HL-60 (cell line): ENCODE data around the gene MAPK8IP2.

Experiments used
- DNase-seq, 2 experiments: peaks; one replicate each; pipeline ENCODE4 v3.0.0-alpha.2; 2010 to 2020; ENCODE audit warnings: low read depth in 1 of 2, low spot score in 1 of 2
- H3K27ac ChIP-seq: fragments of 250-450 bp; sonication (Bioruptor Pico); replicated peaks from 2 replicates; pipeline ENCODE4 v1.5.1; 2020; ENCODE audit warnings: mild to moderate bottlenecking, moderate library complexity
- H3K27me3 ChIP-seq: fragments of 250-450 bp; sonication (Bioruptor Pico); 2 replicates; pipeline ENCODE4 v1.5.1; 2021; ENCODE audit warnings: mild to moderate bottlenecking, moderate library complexity; ENCODE audit not compliant: insufficient read depth, poor library complexity, severe bottlenecking
- H3K4me3 ChIP-seq: replicated peaks from 2 replicates; pipeline ENCODE4 v1.5.1; 2011; ENCODE audit warnings: mild to moderate bottlenecking, control low read depth, low read length; ENCODE audit not compliant: insufficient read depth
- GABPA ChIP-seq: IDR thresholded peaks from 2 replicates; pipeline ENCODE4 v1.6.1; 2012; ENCODE audit warnings: low read depth
- POLR2AphosphoS5 ChIP-seq: IDR thresholded peaks from 2 replicates; pipeline ENCODE4 v1.6.1; 2012; ENCODE audit warnings: low read depth
- SPI1 ChIP-seq: IDR thresholded peaks from 2 replicates; pipeline ENCODE4 v1.6.1; 2012; ENCODE audit warnings: low read depth, mild to moderate bottlenecking, borderline replicate concordance
- TF ChIP-seq, protein P1 (sequence below): IDR thresholded peaks from one replicate; pipeline ENCODE4 v1.5.1; 2011; ENCODE audit warnings: low read length, control low read depth, inconsistent platforms; ENCODE audit not compliant: insufficient read depth
- TF ChIP-seq, protein P2 (sequence below): IDR thresholded peaks from 2 replicates; pipeline ENCODE4 v1.6.1; 2012; ENCODE audit warnings: low read depth; ENCODE audit not compliant: insufficient replicate concordance

MAPK8IP2 gene

DNA sequence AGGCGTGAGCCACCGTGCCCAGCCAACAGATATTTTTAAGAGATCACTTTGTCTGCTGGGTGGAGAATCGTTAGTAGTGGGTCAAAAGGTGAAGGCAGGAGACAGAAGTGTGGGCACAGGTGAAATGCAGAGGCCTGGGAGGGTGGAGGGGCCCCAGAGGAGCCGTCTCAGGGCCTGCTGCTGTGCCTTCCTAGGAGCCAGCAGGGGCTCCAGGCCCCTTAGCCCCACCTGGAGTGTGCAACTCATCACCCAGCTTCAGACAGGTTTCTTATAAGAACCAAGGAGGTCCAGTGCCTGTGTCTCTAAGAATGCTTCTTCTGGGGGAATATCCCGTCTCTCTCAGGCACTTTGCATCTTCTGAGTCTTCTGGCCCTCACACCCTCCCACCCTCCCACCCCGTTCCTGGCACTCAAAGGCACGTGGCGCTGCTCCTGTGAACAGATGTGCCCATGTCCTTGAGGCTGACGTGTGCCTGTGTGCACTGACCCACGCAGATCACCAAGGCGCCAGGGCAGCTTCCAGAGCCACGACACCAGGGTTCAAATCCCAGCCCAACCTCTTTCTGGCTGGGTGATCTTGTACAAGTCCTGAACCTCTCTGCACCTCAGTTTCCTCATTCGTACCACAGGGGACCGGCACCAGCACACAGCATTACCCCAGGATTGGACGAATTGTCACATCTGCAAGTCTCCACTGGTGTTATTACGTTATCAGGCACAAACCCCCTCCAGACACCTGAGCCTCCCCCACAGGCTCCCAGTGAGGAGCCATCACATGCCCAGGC, 23.9 kb downstream of the MAPK8IP2 start:
- DNase-seq, result no peak
- Histone ChIP-seq H3K27ac (no peak overlapping the region), H3K27me3 (no peaks in the 10 kb centered on the region), H3K4me3 (no peak overlapping the region)
- TF ChIP-seq POLR2AphosphoS5 (no peak), SPI1 (no peak), GABPA (no peak)
- TF ChIP-seq, protein P1, sequence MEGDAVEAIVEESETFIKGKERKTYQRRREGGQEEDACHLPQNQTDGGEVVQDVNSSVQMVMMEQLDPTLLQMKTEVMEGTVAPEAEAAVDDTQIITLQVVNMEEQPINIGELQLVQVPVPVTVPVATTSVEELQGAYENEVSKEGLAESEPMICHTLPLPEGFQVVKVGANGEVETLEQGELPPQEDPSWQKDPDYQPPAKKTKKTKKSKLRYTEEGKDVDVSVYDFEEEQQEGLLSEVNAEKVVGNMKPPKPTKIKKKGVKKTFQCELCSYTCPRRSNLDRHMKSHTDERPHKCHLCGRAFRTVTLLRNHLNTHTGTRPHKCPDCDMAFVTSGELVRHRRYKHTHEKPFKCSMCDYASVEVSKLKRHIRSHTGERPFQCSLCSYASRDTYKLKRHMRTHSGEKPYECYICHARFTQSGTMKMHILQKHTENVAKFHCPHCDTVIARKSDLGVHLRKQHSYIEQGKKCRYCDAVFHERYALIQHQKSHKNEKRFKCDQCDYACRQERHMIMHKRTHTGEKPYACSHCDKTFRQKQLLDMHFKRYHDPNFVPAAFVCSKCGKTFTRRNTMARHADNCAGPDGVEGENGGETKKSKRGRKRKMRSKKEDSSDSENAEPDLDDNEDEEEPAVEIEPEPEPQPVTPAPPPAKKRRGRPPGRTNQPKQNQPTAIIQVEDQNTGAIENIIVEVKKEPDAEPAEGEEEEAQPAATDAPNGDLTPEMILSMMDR, result no peak
- TF ChIP-seq, protein P2, sequence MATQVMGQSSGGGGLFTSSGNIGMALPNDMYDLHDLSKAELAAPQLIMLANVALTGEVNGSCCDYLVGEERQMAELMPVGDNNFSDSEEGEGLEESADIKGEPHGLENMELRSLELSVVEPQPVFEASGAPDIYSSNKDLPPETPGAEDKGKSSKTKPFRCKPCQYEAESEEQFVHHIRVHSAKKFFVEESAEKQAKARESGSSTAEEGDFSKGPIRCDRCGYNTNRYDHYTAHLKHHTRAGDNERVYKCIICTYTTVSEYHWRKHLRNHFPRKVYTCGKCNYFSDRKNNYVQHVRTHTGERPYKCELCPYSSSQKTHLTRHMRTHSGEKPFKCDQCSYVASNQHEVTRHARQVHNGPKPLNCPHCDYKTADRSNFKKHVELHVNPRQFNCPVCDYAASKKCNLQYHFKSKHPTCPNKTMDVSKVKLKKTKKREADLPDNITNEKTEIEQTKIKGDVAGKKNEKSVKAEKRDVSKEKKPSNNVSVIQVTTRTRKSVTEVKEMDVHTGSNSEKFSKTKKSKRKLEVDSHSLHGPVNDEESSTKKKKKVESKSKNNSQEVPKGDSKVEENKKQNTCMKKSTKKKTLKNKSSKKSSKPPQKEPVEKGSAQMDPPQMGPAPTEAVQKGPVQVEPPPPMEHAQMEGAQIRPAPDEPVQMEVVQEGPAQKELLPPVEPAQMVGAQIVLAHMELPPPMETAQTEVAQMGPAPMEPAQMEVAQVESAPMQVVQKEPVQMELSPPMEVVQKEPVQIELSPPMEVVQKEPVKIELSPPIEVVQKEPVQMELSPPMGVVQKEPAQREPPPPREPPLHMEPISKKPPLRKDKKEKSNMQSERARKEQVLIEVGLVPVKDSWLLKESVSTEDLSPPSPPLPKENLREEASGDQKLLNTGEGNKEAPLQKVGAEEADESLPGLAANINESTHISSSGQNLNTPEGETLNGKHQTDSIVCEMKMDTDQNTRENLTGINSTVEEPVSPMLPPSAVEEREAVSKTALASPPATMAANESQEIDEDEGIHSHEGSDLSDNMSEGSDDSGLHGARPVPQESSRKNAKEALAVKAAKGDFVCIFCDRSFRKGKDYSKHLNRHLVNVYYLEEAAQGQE, result no peak

GRCh38 chr22:50625131-50625567, 24.6 kb downstream of the MAPK8IP2 start:
- Histone ChIP-seq H3K4me3 (no peak overlapping the region), H3K27ac (no peak overlapping the region), H3K27me3 (no peaks in the 10 kb centered on the region)
- TF ChIP-seq SPI1 (no peak), GABPA (no peak), POLR2AphosphoS5 (no peak)
- TF ChIP-seq, protein P1, result no peak
- TF ChIP-seq, protein P2, result no peak
- no peak for DNase-seq

GRCh38 chr22:50625568-50626313, 25.1 kb downstream of the MAPK8IP2 start:
- Histone ChIP-seq H3K4me3 (no peak overlapping the region), H3K27me3 (no peaks in the 10 kb centered on the region), H3K27ac (no peak overlapping the region)
- no peak for TF ChIP-seq GABPA
- TF ChIP-seq SPI1, result no peak
- TF ChIP-seq, protein P2, result no peak
- TF ChIP-seq POLR2AphosphoS5, result no peak
- TF ChIP-seq, protein P1, result no peak
- DNase-seq, result no peak
